ENCODE results near the gene GTF2B.
"Not testable (repeated sequence)": the region's sequence is repeated elsewhere in the genome, so short reads cannot be mapped to it uniquely, and the experiment has no call there.

The GTF2B gene

DNA sequence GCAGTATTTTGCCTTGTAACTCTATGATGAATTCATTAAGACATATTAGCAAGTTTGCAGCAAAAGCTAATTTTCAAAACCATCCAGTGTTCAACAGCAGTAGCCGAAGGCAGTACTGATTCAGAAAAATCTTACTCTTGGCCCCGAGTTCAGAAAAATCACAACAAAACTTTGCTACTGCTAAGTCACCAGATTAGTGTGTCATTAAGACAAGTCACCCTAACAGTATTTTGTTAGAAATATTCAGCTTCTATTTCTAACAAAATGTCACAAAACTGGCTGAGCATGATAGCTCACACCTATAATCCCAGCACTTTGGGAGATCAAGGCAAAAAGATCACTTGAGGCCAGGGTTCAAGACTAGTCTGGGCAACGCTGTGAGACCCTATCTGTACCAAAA is 8.2 kb downstream of the GTF2B start:
- no peak for DNase-seq (ENCODE audit: low read depth)

DNA sequence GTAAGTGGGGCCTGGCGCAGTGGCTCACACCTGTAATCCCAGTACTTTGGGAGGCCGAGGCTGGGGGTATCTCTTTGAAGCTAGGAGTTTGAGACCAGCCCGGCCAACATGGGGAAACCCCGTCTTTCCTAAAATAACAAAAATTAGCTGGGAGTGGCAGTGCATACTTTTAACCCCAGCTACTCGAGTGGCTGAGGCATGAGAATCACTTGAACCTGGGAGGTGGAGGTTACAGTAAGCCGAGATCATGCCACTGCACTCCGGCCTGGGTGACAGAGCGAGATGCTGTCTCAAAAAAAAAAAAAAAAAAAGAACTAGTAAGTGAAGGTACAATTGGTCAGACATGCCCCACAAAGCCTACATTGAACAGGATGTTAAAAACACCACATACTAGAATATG is 10.7 kb downstream of the GTF2B start:
- not testable (repeated sequence) for DNase-seq (ENCODE audit: low read depth)

DNA sequence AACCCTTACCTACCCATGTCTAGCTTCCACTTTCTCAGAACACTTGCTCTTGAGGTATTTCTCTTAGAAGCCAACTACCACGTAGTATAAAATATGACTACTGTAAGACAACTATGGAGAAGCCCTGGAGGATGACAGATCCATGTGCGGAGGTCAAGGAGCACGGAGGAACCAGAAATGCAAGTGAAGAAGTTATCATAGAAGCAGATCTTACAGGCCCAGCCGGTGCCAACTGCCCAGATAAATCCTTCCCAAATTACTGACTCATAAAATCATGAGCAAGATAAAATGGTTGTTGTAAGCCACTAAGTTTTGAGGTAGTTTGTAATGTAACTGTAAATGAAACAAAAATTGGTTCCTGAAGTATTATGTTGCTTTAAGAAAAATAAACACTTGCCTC is 12.6 kb downstream of the GTF2B start:
- no peak for DNase-seq (ENCODE audit: low read depth)

DNA sequence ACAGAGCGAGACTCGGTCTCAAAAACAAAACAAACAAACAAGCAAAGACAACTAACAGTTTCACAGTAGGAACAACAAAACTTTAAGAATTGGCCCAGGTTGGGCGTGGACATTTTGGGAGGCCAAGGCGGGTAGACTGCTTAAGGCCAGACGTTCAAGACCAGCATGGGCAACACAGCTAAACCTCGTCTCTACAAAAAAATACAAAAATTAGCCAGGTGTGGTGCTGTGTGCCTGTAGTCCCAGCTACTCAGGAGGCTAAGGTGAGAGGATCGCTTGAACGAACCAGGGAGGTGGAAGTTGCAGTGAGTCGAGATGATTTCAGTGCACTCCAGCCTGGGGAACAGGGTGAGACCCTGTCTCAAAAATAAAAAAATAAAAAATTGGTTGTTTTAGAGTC is 13.5 kb downstream of the GTF2B start:
- DNase-seq (ENCODE audit: low read depth), result no peak

DNA sequence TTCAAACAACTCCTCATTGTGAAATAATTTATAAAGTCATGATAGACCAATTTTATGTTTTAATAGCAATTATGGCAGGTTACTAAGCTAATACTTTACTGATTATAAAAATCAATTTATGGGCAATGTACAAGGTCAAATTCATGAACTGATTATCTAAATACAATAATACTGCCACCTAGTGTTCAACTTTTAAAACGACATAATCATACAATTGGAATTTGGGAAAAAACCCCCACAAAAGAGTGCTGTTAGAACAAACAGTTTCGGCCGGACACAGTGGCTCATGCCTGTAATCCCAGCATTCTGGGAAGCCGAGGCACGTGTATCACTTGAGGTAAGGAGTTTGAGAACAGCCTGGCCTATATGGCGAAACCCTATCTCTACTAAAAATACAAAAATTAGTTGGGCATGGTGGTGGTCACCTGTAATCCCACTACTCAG is 14.0 kb downstream of the GTF2B start:
- no peak for DNase-seq (ENCODE audit: low read depth)

DNA sequence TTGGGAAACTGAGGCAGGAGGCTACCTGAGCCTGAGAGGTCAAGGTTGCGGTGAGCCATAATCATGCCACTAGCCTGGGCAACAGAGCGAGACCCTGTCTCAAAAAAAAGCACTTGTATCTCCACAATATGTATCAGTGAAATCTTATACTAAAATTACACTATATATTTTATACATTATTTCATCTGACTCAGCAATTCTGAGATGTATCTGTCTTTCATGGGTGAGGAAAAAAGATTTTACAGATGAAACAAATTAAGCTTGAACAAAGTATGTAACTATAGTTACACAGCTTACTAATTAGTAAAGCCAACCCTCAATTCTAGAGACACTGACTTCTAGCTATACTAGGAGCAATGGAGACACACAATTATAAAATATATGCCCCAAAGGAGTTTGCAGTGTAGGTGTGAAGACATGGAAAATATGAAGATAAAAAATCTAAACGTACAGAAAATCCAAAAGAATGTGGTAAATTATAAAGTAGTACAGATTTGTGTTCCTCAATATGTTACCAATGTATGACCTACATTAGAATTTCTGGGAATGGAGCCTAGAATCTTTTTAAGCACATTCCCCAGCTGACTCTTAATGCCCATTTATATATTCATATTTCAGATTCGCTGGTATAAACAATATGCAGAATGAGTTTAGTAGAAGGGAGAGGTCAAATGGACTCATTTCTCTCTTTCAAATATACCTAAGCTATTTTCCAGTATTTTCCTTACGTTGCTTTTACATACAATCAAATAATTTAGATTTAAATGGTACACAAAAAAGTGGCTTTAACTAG is 14.6 kb downstream of the GTF2B start:
- no peak for DNase-seq (ENCODE audit: low read depth)

DNA sequence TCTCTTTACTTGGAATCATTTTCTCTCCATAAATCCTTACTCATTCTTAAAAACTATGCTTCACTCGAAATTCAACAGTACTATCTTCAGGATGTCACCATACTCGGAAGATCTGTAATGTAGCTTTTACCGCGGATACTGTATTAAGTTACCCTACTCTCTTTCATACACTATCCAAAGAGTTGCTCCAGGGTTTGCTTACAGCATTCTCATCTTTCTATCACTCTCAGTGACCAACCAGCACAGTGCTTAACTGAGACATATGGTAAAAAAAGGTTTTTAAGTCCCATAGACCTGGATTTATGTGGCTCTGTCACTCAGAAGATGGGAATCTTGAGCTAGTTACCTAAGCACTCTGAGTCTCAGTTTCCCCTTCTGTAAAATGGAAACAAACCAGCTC is 15.8 kb downstream of the GTF2B start:
- no peak for DNase-seq (ENCODE audit: low read depth)

DNA sequence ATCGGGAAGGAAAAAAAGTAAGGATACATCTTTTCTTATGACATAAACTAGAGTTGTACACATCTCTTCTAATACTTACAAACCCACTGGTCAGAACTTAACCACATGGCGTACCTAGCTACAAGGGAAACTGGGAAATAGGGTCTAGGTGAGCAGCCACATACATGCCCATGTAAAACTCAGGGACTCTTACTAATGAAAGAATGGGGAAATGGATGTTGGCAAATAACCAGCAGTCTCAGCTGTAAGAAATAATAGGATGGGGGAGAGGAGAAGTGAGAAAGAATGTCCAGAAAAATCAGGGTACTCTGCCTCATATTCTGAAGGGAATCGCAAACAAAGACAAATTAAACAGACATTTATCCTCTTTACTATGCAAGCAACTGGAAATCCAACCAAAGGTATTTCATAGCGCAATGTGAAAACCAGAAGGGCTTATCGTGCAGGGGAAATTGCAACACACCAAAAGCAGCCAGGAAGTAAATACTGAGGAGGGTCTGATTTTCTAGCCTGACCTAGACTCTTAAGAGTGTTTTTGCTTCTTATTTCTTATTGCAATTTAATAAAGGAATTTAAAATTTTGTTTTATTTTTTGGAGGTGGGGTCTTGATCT is 17.5 kb downstream of the GTF2B start:
- DNase-seq (ENCODE audit: low read depth), result no peak

DNA sequence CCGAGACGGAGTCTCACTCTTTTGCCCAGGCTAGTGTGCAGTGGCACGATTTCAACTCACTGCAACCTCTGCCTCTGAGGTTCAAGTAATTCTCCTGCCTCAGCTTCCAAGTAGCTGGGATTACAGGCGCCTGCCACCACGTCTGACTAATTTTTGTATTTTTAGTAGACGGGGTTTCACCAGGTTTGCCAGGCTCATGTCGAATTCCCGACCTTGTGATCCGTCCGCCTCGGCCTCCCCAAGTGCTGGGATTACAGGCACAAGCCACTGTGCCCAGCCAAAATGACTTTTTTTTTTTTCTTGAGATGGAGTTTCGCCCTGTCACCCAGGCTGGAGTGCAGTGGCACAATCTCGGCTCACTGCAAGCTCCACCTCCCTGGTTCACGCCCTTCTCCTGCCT is 21.7 kb downstream of the GTF2B start:
- DNase-seq (ENCODE audit: low read depth), result not testable (repeated sequence)

DNA sequence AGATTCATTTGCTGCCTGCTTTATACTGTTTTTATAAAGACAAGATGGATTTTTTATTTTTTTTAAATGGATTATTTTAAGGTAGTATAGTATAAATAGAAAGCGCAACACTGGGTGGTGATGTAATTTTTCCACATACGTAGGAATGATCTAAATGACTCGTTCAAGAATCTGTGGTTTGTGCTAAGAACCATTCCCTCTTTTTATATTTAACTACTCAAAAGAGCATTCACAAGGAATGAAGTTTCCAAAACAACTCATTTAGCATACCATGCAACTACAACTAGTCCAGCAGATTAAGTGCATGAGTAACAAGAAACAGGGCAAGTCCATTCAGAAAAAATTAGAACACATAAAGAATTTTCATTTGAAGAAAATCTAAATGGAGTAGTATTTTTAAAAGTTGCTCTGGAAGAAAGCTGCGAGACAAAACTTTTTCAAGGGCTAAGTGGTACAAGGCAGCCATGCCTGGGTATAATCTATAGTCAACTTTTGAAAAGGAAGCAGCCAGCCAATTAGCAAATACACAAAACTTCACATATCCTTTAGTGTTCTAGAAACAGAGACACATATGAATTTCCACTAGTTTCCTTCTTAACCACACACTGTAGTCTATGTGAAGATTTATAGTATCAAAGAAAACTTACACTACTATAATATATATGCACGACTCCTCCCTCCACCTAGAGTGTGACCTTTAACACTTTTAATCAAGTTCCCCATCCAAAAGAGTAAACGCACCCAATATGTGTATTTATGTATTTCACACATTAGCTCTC is 23.4 kb downstream of the GTF2B start:
- no peak for DNase-seq (ENCODE audit: low read depth)

DNA sequence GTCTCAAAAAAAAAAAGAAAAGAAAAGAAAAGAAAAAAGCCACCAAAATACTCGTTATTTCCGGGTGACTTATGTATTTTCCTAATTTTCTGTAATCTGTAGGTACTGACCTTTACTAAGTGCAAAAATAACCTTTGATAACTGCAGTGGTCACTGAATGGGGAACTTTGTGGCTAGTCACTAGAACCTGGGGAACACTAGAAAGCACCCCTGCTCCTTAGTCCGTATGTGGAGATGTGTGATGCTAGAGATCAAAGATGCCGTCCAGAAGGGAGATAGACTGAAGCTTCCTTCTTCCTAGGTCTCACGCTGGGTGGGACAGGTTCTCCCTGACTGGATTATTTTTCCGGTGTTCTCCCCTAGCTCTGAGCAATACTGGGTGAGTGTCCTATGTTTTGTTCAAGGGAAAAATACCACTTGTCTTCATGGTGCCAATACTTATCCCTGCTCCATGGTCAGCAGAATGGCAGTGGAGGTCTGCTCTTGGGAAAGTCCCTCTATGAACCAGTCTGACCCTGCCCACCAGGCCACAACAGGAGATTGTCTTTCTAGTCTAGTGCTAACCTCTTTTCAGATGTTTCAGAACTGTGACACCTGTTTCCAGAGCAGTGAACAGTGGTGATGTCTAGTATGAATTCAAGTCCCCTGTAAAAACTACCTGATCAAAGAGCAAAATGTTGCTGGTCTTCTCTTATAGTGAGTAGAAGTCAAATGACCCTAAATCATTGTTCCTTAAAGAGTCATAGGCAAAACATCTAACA is 39.9 kb downstream of the GTF2B start:
- DNase-seq (ENCODE audit: low read depth), result no peak

DNA sequence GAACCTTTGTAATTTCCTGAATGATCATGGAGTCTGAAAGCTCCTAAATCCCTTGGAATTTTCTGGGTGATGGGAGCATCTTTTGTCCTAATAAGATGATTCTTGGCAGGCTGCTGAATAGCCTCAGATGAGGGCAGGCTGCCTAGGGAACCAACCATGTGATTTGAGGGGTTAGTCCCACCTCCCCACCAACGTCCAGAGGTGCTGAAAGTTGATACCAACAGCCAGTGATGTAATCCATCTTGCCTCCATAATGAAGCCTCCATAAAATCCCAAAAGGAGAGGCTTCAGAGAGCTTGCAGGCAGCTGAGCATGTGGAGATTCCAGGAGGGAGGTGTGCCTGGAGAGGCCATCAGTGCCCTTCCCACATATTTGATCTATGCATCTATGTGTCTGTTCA is 43.7 kb downstream of the GTF2B start:
- no peak for DNase-seq (ENCODE audit: low read depth)

DNA sequence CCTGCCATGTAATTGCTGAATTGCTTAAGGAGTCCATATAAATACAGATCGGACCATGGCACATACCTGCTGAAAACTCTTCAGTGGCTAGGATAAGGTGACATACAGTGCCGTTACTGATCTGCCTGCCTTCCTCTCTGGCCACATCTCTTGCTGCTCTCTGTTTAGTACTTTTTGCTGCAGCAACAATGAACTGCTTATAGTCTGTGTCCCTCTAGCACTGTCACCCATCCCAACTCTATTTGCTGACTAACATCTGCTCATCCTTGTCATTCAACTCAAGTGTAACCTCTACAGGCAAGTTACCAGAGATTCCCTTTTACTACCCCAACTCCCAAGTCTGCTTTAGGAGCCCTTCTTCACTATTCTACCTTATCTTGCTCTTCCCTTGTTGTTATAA is 65.6 kb downstream of the GTF2B start:
- no peak for DNase-seq (ENCODE audit: low read depth)

DNA sequence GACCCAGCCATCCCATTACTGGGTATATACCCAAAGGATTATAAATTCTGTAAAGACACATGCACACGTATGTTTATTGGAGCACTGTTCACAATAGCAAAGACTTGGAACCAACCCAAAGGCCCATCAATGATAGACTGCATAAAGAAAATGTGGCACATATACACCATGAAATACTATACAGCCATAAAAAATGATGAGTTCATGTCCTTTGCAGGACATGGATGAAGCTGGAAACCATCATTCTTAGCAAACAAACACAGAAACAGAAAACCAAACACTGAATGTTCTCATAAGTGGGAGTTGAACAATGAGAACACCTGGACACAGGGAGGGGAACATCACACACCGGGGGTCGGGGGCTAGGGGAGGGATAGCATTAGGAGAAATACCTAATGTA is 71.7 kb downstream of the GTF2B start:
- not testable (repeated sequence) for DNase-seq (ENCODE audit: low read depth)

DNA sequence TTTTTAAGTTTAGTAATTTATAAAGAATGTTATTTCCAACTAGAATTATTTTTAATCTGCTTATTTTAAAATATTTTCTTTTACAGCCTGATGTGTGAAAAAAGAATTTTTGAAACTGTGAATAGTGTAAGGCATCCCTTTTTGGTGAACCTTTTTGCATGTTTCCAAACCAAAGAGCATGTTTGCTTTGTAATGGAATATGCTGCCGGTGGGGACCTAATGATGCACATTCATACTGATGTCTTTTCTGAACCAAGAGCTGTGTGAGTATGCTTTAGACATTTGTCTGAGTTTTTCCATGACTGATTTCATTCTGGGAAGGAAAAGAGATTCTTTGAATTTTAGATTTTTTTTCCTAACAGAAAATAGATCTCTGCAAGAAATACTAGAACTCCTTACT is 77.9 kb downstream of the GTF2B start:
- no peak for DNase-seq (ENCODE audit: low read depth)

DNA sequence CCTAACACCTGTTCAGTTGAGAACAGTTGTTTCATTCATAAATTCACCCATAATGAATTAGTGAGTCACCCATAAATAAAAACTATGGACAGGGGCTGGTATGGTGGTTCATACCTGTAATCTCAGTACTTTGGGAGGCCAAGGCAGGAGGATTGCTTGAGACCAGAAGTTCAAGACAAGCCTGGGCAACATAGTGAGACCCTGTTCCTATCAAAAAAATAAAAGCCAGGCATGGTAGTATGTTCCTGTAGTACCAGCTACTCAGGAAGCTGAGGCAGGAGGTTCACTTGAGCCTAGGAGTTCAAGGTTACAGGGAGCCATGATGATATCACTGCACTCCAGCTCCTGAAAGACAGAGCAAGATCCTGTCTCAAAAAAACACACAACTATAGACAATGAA is 79.0 kb downstream of the GTF2B start:
- no peak for DNase-seq (ENCODE audit: low read depth)

DNA sequence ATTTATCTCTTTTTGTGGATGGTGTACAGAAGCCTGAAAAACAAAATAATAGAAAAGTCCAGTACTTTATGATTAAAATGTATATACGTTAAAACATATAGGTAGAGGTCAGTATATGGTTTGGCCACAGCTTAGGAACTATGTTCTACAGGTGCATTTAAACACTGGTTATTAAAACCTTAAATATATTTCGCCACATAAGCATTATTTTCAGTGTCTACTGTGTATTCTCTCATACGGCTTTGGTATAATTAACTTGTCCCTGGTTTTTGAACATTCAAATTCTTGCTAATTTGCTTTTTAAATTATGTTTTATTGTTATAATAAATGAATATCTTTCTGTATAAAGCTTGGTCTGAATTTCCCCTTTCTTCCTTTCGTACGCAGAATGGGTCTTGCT is 87.9 kb downstream of the GTF2B start:
- no peak for DNase-seq (ENCODE audit: low read depth)

DNA sequence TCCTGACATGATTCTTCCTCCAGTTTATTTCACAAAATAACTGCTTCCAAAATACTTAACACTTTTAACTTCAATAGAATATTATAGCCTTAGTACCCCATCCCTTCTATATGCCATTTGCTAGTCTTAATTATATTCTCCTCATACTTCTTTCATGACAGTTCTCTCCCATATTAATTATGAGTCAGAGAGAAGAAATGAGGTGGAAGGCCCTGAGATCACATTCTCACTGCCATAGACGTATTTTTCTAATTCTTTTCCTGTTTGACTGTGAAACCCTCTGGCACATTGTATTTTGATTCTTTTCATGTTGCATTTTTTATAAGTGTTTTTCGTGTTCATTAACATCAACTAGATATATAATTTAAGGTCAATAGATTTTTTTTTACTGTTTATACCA is 88.4 kb downstream of the GTF2B start:
- no peak for DNase-seq (ENCODE audit: low read depth)
